Type B pancreatic cell (in vitro differentiated cells): ENCODE data around the gene MANSC4. TPM values are rescaled to one million over a fixed set of nuclear protein-coding genes. Genes with fewer than 3 reads are reported as not detected.

ENCODE experiments used
- DNase-seq: peaks from one replicate; pipeline ENCODE4 v3.0.0; 2021; ENCODE audit warnings: mixed read lengths; ENCODE audit not compliant: unreplicated experiment; ENCODE audit errors: extremely low spot score
- H3K27ac Mint-ChIP-seq: 2 replicates; pipeline ENCODE4 v1.8.0; 2021; ENCODE audit warnings: mild to moderate bottlenecking, mixed read lengths
- H3K27me3 Mint-ChIP-seq: 2 replicates; pipeline ENCODE4 v1.8.0; 2021; ENCODE audit warnings: mixed read lengths
- H3K36me3 Mint-ChIP-seq: 2 replicates; pipeline ENCODE4 v1.8.0; 2021; ENCODE audit warnings: mixed read lengths
- H3K4me1 Mint-ChIP-seq: one replicate; pipeline ENCODE4 v1.8.0; 2021; ENCODE audit warnings: mixed read lengths; ENCODE audit not compliant: unreplicated experiment
- H3K4me3 Mint-ChIP-seq: 2 replicates; pipeline ENCODE4 v1.8.0; 2021; ENCODE audit warnings: mild to moderate bottlenecking, mixed read lengths
- H3K9me3 Mint-ChIP-seq: 2 replicates; pipeline ENCODE4 v1.8.0; 2021; ENCODE audit warnings: mixed read lengths
- CTCF ChIP-seq: fragments of 200-600 bp; sonication (generic); conservative IDR thresholded peaks from 2 replicates; pipeline ENCODE4 v1.5.0; 2021; ENCODE audit warnings: antibody characterized with exemption, mild to moderate bottlenecking
- total RNA-seq: library from RNA; stranded (reverse); gene quantifications from 2 replicates; pipeline ENCODE4 v1.2.1, GENCODE V29; 2021; ENCODE audit warnings: low replicate concordance

The MANSC4 gene
- total RNA-seq, 1 donor from 2014 or later: not detected

GRCh38 chr12:27822076-27822712, 42.2 kb upstream of the MANSC4 start:
- H3K9me3 Mint-ChIP-seq: no peaks in the 10 kb centered on the region
- H3K27ac Mint-ChIP-seq: no peak overlapping the region
- no peak for TF ChIP-seq CTCF
- no peaks in the 10 kb centered on the region for H3K4me1 Mint-ChIP-seq
- H3K27me3 Mint-ChIP-seq: peaks cover 28% of the 10 kb centered on the region
- no peak overlapping the region for H3K4me3 Mint-ChIP-seq
- DNase-seq: no peak
- peaks cover 4% of the 10 kb centered on the region for H3K36me3 Mint-ChIP-seq

GRCh38 chr12:27821259-27821973, 41.4 kb upstream of the MANSC4 start:
- no peaks in the 10 kb centered on the region for H3K9me3 Mint-ChIP-seq
- DNase-seq: no peak
- peaks cover 29% of the 10 kb centered on the region for H3K27me3 Mint-ChIP-seq
- no peak overlapping the region for H3K27ac Mint-ChIP-seq
- peak; percentile 85 for TF ChIP-seq CTCF
- H3K36me3 Mint-ChIP-seq: peaks cover 4% of the 10 kb centered on the region
- H3K4me3 Mint-ChIP-seq: no peak overlapping the region
- H3K4me1 Mint-ChIP-seq: no peaks in the 10 kb centered on the region

- Mint-ChIP-seq H3K27me3 (peaks cover 30% of the 10 kb centered on the region), H3K4me1 (no peaks in the 10 kb centered on the region), H3K36me3 (peaks cover 4% of the 10 kb centered on the region), H3K4me3 (no peak overlapping the region), H3K9me3 (no peaks in the 10 kb centered on the region), H3K27ac (no peak overlapping the region)
- no peak for DNase-seq
- no peak for TF ChIP-seq CTCF
These were observed 40.5 kb upstream of the MANSC4 start for GRCh38 chr12:27820564-27820963.

- no peak for TF ChIP-seq CTCF
- no peaks in the 10 kb centered on the region for H3K9me3 Mint-ChIP-seq
- no peak overlapping the region for H3K27ac Mint-ChIP-seq
- no peak overlapping the region for H3K4me3 Mint-ChIP-seq
- peaks cover 23% of the 10 kb centered on the region for H3K27me3 Mint-ChIP-seq
- no peak for DNase-seq
- no peaks in the 10 kb centered on the region for H3K4me1 Mint-ChIP-seq
- peaks cover 8% of the 10 kb centered on the region for H3K36me3 Mint-ChIP-seq
These were observed 38.4 kb upstream of the MANSC4 start for GRCh38 chr12:27818401-27818918.

GRCh38 chr12:27817766-27818165, 37.7 kb upstream of the MANSC4 start:
- H3K9me3 Mint-ChIP-seq: no peaks in the 10 kb centered on the region
- no peak for TF ChIP-seq CTCF
- no peak for DNase-seq
- H3K4me3 Mint-ChIP-seq: no peak overlapping the region
- H3K27ac Mint-ChIP-seq: no peak overlapping the region
- H3K36me3 Mint-ChIP-seq: peaks cover 8% of the 10 kb centered on the region
- H3K4me1 Mint-ChIP-seq: no peaks in the 10 kb centered on the region
- H3K27me3 Mint-ChIP-seq: peaks cover 18% of the 10 kb centered on the region
